HL-60 (cell line): ENCODE data around the gene NHERF1.

Source experiments
- GABPA ChIP-seq: IDR thresholded peaks from 2 replicates; pipeline ENCODE4 v1.6.1; 2012; ENCODE audit warnings: low read depth
- POLR2AphosphoS5 ChIP-seq: IDR thresholded peaks from 2 replicates; pipeline ENCODE4 v1.6.1; 2012; ENCODE audit warnings: low read depth
- SPI1 ChIP-seq: IDR thresholded peaks from 2 replicates; pipeline ENCODE4 v1.6.1; 2012; ENCODE audit warnings: low read depth, mild to moderate bottlenecking, borderline replicate concordance
- TF ChIP-seq, protein P1 (sequence below): IDR thresholded peaks from one replicate; pipeline ENCODE4 v1.5.1; 2011; ENCODE audit warnings: low read length, control low read depth, inconsistent platforms; ENCODE audit not compliant: insufficient read depth

GRCh38 chr17:74740641-74741387, 7.6 kb upstream of the NHERF1 start:
- TF ChIP-seq SPI1 (no peak), POLR2AphosphoS5 (no peak), GABPA (no peak)
- TF ChIP-seq, protein P1, sequence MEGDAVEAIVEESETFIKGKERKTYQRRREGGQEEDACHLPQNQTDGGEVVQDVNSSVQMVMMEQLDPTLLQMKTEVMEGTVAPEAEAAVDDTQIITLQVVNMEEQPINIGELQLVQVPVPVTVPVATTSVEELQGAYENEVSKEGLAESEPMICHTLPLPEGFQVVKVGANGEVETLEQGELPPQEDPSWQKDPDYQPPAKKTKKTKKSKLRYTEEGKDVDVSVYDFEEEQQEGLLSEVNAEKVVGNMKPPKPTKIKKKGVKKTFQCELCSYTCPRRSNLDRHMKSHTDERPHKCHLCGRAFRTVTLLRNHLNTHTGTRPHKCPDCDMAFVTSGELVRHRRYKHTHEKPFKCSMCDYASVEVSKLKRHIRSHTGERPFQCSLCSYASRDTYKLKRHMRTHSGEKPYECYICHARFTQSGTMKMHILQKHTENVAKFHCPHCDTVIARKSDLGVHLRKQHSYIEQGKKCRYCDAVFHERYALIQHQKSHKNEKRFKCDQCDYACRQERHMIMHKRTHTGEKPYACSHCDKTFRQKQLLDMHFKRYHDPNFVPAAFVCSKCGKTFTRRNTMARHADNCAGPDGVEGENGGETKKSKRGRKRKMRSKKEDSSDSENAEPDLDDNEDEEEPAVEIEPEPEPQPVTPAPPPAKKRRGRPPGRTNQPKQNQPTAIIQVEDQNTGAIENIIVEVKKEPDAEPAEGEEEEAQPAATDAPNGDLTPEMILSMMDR, result no peak
